OCI-M2 (cell line): ENCODE data around the gene ATXN2L.
"Not testable (repeated sequence)": the region's sequence is repeated elsewhere in the genome, so short reads cannot be mapped to it uniquely, and the experiment has no call there.

ENCODE experiments used
- DNase-seq: peaks from one replicate; lab custom pipeline; 2025; ENCODE audit not compliant: unreplicated experiment; lab: John Stamatoyannopoulos, UW

Gene ATXN2L

GRCh38 chr16:28869201-28869600 is 46.4 kb downstream of the ATXN2L start:
- no peak for DNase-seq

DNA sequence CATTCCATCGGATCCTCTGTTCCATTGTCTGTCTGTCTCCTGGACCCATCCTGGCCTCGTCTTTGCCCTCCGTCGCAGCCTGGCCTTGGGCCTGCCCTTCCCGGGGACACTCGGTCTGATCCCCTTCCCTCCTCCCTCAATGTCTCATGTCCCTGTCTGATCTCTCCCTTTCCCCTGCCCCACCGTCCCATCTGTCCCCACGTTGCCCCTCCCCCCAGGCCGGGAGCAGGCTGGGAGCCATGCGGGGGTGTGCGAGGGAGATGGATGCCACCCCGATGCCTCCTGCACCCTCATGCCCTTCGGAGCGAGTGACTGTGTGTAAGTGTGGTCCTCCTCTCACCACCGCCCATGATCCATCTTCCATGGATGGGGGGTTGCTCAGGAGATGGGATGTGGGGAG is 50.2 kb downstream of the ATXN2L start:
- DNase-seq: no peak

DNA sequence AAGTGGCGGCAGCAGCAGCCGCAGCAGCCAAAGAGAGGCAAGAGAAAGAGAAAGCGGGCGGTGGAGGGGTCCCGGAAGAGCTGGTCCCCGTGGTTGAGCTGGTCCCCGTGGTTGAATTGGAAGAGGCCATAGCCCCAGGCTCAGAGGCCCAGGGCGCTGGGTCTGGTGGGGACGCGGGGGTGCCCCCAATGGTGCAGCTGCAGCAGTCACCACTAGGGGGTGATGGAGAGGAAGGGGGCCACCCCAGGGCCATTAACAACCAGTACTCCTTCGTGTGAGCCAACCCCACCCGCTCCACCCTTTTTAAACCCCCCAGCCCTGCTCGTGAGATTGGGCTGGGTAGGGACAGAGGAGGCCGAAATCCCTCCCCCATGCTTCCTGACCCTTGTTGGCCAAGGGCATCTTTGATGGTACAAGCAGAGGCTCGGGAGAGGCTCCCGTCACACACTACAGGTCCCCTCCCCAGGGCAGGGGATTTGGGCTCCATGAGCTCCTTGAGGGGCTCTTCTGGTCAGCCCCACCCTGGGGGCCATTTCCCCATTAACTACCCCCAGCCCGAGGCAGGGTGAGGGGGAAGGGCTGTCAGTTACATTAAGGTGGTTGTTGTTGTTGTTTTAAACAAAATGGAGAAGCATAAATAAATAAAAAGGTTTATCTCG is 50.9 kb downstream of the ATXN2L start:
- no peak for DNase-seq

GRCh38 chr16:28874406-28874805 is 51.6 kb downstream of the ATXN2L start:
- no peak for DNase-seq

DNA sequence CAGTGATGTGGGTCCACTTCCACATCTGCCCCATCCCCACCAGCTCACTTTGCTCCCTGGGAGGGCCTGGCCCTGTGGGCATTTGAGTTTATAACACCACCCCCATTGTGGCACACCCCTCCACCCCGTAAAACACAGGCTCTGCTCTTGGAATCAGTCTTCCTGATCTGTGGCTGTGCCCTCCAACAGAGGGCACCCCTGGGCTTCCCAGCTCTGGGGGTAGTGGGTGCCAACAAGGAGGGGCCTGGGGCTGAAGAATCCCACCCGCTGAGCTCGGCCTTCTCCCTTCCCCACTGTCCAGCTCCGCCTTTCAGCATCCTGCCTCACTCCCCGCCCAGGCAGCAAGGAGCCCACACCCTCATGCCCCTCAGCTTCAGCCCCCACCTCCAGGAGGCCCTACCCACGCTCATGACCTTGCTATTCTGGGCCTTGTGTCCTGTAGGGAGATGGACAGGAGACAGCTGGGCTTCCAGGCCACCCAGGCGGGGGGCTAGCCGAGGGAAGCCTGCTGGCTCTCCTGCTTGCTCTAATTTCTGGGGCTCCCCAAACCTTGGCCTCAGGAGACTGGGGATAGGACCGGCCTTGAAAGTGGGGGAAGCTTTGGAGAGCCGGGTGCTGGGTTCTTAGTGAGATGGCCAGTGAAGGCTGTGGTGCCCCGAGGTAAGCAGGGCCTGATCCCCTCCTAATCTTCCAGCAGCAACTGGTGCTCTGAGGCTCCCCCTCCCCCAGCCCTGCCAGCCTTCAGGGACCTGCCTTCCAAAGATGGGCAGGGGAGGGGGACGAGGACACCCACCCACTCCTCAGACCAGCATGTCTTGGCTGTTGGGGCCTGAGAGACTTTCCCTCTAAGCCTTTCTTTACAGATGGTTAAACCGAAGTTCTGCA is 52.6 kb downstream of the ATXN2L start:
- DNase-seq: no peak

DNA sequence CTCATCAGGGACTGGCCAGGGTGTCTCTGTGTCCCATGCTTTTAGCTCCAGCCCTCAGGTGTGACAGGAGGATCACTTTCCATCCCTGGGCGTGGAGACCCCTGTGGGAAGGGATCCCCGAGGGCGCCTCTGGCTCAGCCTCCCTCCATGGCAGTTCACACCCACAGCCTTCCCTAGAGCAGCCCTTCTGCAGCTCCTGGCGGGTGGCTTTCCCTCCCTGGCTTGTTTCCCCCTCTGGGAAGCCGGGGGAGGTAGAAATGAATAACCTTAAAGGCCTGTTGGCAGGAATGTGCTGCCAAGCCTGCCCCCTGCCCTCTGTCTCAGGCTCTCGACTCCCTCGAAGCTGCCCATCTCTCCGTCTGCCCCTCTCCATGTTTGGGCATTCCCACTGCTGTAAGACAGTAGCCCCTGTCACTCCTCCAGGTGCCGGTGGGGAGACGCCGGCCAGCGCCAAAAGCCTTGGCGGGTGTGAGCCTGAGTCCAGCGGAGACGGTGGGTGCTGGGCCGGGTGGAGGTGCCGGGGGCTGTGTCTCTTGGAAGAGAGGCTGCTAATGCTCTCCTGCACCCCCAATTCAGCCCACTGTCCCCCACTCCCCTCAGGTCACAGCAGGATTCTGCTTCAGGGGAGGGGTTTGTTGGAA is 53.3 kb downstream of the ATXN2L start:
- DNase-seq: no peak

- DNase-seq: no peak
Measured at GRCh38 chr16:28876973-28877654, 54.3 kb downstream of the ATXN2L start.

DNA sequence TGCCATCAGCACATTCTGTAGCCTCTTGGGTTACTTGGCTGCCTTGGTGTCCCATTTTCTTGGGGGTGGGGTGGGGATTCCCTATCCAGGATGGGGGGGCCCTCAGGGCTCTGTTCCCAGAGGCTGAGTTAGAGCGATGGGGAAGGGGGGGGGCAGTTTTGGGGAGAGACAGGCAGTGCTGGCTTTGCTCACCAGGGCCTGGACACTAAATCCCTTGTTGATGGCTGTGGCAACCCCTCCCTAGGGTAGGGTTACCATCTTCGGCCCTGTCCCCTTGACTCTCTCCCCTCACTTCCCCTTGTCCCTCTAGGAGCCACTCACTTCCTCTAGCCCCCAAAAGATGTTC is 54.8 kb downstream of the ATXN2L start:
- no peak for DNase-seq

DNA sequence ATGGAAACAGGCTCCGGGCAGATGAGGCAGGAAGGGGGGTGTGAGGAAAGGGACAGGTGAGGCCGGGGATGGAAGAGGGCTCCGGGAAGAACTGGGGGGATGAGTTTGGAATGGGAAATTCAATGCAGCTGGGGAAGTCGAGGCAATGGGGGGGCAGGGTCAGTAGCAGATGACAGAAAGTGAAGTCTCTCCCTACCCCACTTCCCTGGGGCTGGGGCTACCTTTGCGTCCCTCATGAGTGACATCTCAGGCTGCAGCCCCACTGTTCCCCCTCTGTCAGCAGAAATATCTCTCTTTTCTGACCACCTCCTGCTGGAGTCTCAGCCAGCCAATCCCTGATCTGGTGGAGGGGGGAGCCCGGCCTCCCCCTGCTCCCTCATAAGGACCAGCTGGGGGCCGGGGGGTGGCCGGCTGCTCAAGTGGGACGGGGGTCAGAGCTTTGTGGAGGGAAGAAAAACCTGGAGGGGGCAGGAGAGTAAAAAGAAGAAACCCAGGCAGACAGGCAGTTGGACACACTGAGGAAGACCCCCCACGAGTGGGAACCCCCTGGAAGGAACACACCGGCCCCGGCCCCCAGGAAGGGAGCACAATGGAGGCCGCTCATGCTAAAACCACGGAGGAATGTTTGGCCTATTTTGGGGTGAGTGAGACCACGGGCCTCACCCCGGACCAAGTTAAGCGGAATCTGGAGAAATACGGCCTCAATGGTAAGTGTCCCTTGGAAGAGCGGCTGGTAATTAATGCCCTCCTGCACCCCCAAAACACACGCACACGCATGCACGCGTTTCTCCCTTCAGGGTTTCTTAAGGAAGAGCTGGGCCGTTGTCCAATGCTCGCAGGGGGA is 55.5 kb downstream of the ATXN2L start, which contains the start of gene ATP2A1:
ATP2A1 (plus strand) TSS at position 406 of the 844 bp plus-strand sequence; CDS start at position 590, 184 bp downstream.
- no peak for DNase-seq

GRCh38 chr16:28879261-28879840 is 56.6 kb downstream of the ATXN2L start:
- no peak for DNase-seq

- no peak for DNase-seq
Measured at GRCh38 chr16:28879841-28880588, 57.2 kb downstream of the ATXN2L start.

DNA sequence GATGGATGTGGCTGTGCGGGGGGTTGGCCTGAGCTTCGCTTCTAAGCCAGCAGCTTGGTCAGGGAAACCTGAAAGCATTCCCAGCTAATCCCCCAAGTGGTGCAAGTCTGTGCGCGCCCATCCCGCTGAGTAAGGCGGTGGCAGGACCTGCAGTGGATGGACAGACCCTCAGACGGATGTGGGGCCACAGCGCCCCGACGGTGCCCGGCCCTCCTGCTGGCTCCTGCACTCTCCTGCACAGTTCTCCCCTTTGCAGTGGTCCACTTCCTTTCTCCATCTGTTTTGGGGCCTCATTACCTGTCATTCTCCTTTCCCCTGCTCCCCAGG is 57.8 kb downstream of the ATXN2L start:
- no peak for DNase-seq

- DNase-seq: no peak
Measured at GRCh38 chr16:28880955-28881354, 58.2 kb downstream of the ATXN2L start.

GRCh38 chr16:28881565-28881964 is 58.8 kb downstream of the ATXN2L start:
- DNase-seq: not testable (repeated sequence)

DNA sequence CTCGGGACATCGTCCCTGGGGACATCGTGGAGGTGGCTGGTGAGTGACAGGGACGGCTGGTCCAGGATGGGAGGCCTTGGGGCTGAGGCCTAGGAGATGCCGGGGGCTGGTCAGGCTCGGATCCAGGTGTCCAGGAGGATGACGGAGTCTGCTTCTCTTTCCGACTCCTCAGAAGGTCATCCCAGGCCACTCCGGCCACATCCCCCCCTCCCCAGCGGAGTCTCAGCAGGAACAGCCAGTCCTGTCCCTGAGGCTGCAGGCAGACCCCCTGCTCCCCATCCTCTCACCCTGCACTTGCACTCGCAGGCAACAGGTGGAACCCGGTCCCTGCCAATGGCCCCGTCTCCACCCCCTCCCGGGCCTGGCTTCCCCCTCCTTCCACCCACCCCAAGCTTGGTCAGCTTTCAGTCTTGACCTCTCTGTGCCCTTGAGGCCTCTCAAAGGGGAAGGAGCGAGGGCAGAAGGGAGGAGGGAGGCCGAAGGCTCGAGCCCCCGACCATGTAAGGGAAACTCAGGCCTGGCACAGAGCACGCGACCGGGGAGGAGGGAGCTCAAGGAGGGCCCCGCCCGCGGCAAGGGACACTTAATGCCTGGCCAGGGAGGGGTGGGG is 59.9 kb downstream of the ATXN2L start:
- no peak for DNase-seq

GRCh38 chr16:28883221-28883996 is 60.6 kb downstream of the ATXN2L start:
- no peak for DNase-seq

DNA sequence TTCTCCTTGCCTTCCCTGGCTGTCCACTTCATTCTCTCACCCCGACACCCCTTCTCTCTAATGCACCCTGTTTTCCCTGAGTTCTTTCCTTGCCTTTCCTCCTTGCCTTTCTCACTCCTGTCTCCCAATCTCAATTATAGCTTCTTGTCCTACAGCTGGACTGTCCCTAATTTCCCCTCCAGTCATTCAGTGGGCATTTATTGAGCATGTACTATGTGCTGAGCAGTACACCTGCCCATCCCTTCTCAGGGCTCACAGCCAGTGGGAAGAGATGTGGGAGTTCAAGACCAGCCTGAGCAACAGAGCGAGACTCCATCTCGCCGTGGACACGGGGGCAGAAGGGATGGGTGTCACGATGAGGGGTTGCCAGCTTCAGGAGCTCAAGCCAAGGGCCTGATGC is 61.2 kb downstream of the ATXN2L start:
- no peak for DNase-seq
